ENCODE measurements around the gene PCDHA5.
"Not testable (repeated sequence)": the region's sequence is repeated elsewhere in the genome, so short reads cannot be mapped to it uniquely, and the experiment has no call there.

Gene PCDHA5

GRCh38 chr5:140823475-140823874 lies 2.1 kb downstream of the PCDHA5 start:
- no peak for DNase-seq

DNA sequence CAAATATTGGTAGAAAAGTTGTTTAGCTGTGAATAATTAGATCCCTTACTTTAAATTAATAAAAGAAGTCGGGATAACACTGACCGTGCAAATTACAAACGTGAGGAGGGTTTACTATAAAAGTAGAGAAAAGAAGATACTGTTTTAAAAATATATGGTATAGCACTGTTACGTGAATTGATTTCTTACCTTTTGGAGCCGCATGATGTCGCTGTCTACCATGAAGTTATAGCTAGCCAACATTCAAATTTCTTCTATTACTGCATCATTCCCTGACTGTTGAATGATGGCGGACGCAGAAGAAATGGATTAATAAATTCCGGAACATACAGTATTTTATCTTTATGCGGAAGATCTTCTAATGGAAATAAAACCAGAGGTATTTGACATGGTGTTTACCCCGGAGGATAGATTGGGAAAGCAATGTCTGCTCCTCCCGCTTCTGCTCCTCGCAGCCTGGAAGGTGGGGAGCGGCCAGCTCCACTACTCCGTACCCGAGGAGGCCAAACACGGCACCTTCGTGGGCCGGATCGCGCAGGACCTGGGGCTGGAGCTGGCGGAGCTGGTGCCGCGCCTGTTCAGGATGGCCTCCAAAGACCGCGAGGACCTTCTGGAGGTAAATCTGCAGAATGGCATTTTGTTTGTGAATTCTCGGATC lies 6.4 kb downstream of the PCDHA5 start, which contains the start of gene PCDHA6:
Gene PCDHA6, plus strand, starts transcription at position 257 of the 658 bp plus-strand sequence. Its CDS starts 132 bp downstream, at position 389.
- no peak for DNase-seq

DNA sequence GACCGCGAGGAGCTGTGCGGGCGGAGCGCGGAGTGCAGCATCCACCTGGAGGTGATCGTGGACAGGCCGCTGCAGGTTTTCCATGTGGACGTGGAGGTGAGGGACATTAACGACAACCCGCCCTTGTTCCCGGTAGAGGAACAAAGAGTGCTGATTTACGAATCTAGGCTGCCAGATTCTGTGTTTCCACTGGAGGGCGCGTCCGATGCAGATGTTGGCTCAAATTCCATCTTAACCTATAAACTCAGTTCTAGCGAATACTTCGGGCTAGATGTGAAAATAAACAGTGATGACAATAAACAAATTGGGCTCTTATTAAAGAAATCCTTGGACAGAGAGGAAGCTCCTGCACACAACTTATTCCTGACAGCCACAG lies 6.9 kb downstream of the PCDHA5 start:
- DNase-seq = no peak

DNA sequence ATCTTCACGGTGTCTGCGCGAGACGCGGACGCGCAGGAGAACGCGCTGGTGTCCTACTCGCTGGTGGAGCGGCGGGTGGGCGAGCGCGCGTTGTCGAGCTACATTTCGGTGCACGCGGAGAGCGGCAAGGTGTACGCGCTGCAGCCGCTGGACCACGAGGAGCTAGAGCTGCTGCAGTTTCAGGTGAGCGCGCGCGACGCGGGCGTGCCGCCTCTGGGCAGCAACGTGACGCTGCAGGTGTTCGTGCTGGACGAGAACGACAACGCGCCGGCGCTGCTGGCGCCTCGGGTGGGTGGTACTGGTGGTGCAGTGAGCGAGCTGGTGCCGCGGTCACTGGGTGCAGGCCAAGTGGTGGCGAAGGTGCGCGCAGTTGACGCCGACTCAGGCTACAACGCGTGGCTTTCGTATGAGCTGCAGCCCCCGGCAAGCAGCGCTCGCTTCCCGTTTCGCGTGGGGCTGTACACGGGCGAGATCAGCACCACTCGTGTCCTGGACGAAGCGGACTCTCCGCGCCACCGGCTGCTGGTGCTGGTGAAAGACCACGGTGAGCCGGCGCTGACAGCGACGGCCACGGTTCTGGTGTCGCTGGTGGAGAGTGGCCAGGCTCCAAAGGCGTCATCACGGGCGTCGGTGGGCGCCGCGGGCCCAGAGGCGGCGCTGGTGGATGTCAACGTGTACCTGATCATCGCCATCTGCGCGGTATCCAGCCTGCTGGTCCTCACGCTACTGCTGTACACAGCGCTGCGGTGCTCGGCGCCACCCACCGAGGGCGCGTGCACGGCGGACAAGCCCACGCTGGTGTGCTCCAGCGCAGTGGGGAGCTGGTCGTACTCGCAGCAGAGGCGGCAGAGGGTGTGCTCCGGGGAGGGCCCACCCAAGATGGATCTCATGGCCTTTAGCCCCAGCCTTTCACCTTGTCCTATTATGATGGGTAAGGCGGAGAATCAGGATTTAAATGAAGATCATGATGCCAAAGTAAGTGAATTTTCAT lies 8.4 kb downstream of the PCDHA5 start:
- not testable (repeated sequence) for DNase-seq

DNA sequence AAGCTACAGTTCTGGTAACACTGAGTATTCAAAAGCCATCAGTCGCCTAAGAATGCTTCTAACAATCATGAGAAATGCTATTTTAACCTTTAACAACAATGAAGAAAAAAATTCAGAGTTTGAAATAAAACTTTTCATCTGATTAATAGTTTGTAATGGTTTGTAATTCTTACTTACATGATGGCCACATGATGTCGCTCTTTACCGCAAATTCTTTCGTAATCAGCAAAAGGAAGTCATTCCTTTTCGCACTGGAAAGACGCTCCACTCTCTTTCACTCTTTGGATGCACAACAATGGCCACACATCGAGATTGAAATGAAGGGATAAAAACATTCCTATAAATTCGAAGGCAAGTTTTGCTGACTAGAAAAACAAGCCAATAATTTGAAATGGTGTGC lies 12.6 kb downstream of the PCDHA5 start, which contains the start of gene PCDHA7:
Gene PCDHA7, plus strand, starts transcription at position 277 of the 400 bp plus-strand sequence. Its CDS starts 115 bp downstream, at position 392.
- DNase-seq = no peak

DNA sequence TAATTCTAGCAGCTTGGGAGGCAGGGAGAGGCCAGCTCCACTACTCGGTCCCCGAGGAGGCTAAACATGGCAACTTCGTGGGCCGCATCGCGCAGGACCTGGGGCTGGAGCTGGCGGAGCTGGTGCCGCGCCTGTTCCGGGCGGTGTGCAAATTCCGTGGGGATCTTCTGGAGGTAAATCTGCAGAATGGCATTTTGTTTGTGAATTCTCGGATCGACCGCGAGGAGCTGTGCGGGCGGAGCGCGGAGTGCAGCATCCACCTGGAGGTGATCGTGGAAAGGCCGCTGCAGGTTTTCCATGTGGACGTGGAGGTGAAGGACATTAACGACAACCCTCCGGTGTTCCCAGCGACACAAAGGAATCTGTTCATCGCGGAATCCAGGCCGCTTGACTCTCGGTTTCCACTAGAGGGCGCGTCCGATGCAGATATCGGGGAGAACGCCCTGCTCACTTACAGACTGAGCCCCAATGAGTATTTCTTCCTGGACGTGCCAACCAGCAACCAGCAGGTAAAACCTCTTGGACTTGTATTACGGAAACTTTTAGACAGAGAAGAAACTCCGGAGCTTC lies 13.1 kb downstream of the PCDHA5 start:
- DNase-seq = not testable (repeated sequence)

DNA sequence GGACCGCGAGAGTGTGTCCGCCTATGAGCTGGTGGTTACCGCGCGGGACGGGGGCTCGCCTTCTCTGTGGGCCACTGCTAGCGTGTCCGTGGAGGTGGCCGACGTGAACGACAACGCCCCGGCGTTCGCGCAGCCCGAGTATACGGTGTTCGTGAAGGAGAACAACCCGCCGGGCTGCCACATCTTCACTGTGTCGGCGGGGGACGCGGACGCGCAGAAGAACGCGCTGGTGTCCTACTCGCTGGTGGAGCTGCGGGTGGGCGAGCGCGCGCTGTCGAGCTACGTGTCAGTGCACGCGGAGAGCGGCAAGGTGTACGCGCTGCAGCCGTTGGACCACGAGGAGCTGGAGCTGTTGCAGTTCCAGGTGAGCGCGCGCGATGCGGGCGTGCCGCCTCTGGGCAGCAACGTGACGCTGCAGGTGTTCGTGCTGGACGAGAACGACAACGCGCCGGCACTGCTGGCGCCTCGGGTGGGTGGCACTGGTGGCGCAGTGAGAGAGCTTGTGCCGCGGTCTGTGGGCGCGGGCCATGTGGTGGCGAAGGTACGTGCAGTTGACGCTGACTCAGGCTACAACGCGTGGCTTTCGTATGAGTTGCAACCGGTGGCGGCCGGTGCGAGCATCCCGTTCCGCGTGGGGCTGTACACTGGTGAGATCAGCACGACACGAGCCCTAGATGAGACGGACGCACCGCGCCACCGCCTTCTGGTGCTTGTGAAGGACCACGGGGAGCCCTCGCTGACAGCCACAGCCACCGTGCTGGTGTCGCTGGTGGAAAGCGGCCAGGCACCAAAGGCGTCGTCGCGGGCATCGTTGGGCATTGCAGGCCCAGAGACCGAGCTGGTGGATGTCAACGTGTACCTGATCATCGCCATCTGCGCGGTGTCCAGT lies 14.5 kb downstream of the PCDHA5 start:
- DNase-seq = no peak

DNA sequence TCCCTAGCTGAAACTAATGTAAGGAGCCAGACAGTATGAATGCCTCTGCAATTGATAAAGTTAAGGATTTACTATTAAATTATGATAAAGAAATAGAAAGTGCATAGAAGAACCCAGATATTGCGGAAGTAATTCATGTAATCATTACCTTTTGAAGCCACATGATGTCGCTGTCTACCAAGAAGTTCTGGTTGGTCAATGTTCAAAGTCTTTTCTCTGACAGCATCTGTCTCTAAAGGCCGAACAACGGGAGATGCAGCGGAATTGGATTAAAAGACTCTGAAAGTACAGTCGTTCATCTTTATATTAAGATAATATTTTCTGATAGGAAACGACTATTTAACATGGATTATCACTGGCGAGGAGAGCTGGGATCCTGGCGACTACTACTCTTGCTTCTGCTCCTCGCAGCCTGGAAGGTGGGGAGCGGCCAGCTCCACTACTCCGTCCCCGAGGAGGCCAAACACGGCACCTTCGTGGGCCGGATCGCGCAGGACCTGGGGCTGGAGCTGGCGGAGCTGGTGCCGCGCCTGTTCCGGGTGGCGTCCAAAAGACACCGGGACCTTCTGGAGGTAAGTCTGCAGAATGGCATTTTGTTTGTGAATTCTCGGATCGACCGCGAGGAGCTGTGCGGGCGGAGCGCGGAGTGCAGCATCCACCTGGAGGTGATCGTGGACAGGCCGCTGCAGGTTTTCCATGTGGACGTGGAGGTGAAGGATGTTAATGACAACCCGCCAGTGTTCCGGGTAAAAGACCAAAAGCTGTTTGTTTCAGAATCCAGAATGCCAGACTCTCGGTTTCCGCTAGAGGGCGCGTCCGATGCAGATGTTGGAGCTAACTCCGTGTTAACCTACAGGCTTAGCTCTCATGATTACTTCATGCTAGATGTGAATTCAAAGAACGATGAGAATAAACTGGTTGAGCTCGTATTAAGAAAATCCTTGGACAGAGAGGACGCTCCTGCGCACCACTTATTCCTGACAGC lies 19.9 kb downstream of the PCDHA5 start, which contains the start of gene PCDHA8:
Gene PCDHA8, plus strand, starts transcription at position 210 of the 985 bp plus-strand sequence. Its CDS starts 135 bp downstream, at position 345.
- no peak for DNase-seq

- no peak for DNase-seq
These were observed 21.7 kb downstream of the PCDHA5 start for GRCh38 chr5:140842798-140843733.

- DNase-seq = not testable (repeated sequence)
These were observed 27.0 kb downstream of the PCDHA5 start, which contains the start of gene PCDHA9 for GRCh38 chr5:140848139-140849102. Gene PCDHA9 (plus strand): TSS chr5:140848382. CDS start chr5:140848496, 114 bp downstream.

- DNase-seq = not testable (repeated sequence)
These were observed 28.6 kb downstream of the PCDHA5 start for GRCh38 chr5:140849831-140850634.

GRCh38 chr5:140855772-140856674 lies 34.6 kb downstream of the PCDHA5 start, which contains the start of gene PCDHA10:
Gene PCDHA10 (plus strand): TSS chr5:140855897. CDS start chr5:140856049, 152 bp downstream.
- no peak for DNase-seq

DNA sequence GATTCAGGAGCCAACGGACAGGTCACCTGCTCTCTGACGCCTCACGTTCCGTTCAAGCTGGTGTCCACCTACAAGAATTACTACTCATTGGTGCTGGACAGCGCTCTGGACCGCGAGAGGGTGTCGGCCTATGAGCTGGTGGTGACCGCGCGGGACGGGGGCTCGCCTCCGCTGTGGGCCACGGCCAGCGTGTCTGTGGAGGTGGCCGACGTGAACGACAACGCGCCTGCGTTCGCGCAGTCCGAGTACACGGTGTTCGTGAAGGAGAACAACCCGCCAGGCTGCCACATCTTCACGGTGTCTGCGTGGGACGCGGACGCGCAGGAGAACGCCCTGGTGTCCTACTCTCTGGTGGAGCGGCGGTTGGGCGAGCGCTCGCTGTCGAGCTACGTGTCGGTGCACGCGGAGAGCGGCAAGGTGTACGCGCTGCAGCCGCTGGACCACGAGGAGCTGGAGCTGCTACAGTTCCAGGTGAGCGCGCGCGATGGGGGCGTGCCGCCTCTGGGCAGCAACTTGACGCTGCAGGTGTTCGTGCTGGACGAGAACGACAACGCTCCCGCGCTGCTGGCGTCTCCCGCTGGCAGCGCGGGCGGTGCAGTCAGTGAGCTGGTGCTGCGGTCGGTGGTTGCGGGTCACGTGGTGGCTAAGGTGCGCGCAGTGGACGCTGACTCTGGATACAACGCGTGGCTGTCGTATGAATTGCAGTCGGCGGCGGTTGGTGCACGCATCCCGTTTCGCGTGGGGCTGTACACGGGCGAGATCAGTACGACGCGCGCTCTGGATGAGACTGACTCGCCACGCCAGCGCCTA lies 36.0 kb downstream of the PCDHA5 start:
- DNase-seq = no peak

DNA sequence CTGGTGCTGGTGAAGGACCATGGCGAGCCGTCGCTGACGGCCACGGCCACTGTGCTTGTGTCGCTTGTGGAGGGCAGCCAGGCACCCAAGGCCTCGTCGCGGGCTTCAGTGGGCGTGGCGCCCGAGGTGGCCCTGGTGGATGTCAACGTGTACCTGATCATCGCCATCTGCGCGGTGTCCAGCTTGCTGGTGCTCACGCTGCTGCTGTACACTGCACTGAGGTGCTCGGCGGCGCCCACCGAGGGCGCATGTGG lies 36.5 kb downstream of the PCDHA5 start:
- no peak for DNase-seq
